ENCODE data around the gene CYP20A1. TPM values are rescaled to one million over a fixed set of nuclear protein-coding genes. Genes with fewer than 3 reads are reported as not detected.

The CYP20A1 gene
- total and polyA plus RNA-seq, 2 experiments from 2014 or later: 51.2 to 55.0 TPM

DNA sequence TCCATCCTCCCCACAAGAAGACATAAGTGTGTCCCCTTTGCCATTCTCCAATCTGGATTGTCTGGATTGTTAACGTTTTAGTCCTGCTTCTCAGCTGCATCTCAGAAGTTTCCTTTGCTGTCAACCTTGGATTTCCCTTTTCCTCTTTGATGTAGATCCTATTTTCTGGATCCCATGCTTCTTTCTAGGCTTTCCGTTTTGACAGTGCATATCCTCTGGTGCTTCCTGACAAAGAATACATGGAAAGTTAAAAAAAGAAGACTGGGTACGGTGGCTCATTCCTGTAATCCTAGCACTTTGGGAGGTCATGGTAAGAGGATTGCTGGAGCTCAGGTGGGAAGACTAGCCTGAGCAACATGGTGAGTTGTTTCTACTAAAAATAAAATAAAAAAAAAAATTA is 116.1 kb downstream of the CYP20A1 start:
- H3K27ac ChIP-seq: no peak overlapping the region
- DNase-seq: no peak
- 94 to 99% methylated on average over 3 of the region's 3 CpGs for WGBS, 2 experiments (ENCODE audit: low coverage in 1 of 2, low lambda C conversion rate in 2 of 2, missing lambda C conversion rate in 2 of 2)
- no peaks in the 10 kb centered on the region for H3K27me3 ChIP-seq (replicated peaks; ENCODE audit: insufficient read depth)
- peaks cover 100% of the 10 kb centered on the region for H3K79me2 ChIP-seq (ENCODE audit: insufficient read depth)
- H3K9ac ChIP-seq: no peak overlapping the region
- no peak for TF ChIP-seq EZH2phosphoT487 (IDR thresholded peaks at IDR 0.05; ENCODE audit: insufficient read depth, low read depth)
- no peak for TF ChIP-seq EZH2 (IDR thresholded peaks at IDR 0.05; ENCODE audit: insufficient read depth, poor library complexity, severe bottlenecking)
- in situ Hi-C loops (cut with MboI): no loop called here
- H3K4me2 ChIP-seq (ENCODE audit: unreplicated experiment): no peak overlapping the region
- H3K9me3 ChIP-seq (ENCODE audit: low read depth): no peaks in the 10 kb centered on the region
- H3K4me1 ChIP-seq (ENCODE audit: insufficient read depth): no peaks in the 10 kb centered on the region
- H3F3A ChIP-seq (ENCODE audit: insufficient read depth): no peaks in the 10 kb centered on the region
- no peak overlapping the region for H2AFZ ChIP-seq
- no peak overlapping the region for H3K4me3 ChIP-seq
- 0 out of 2 replicates have a peak, but pooled peaks cover 3% of the 10 kb centered on the region for H3K36me3 ChIP-seq (ENCODE audit: low read depth)
- H4K20me1 ChIP-seq (ENCODE audit: insufficient read depth): no peaks in the 10 kb centered on the region
- no peaks in the 10 kb centered on the region for H3K9me2 ChIP-seq (ENCODE audit: insufficient read depth)

Small RNAs within 50 kb of the gene (small RNA-seq; reads per million reads assigned to genes)
- gene RN7SL670P (ENCODE audit: low read depth, low replicate concordance): not detected

Other genes with a start within 250 kb of the CYP20A1 start
- 36.0 and 45.1 TPM in 2 replicates for gene NBEAL1, start 224.1 kb upstream of the CYP20A1 start, total RNA-seq (2014; rRNA removed; shearing (Covaris generic))
- gene NBEAL1, start 224.1 kb upstream of the CYP20A1 start, polyA plus RNA-seq (2016; fragmentation: Nextera tagmentation; extraction: Ambion mirVana): 16.8 and 23.6 TPM in 2 replicates
- 28.0 and 30.1 TPM in 2 replicates for gene ABI2, start 89.4 kb downstream of the CYP20A1 start, total RNA-seq (2014; rRNA removed; shearing (Covaris generic))
- 82.8 and 88.3 TPM in 2 replicates for gene ABI2, start 89.4 kb downstream of the CYP20A1 start, polyA plus RNA-seq (2016; fragmentation: Nextera tagmentation; extraction: Ambion mirVana)

Data from GM23248 (cell line).